HG03342 (cell line): ENCODE data around the gene PRKD3.
"Not testable (repeated sequence)": the region's sequence is repeated elsewhere in the genome, so short reads cannot be mapped to it uniquely, and the experiment has no call there.

Experiments used
- ATAC-seq: cut with Tn5 transposase; IDR thresholded peaks from one replicate; pipeline ENCODE4 v1.9.1; 2021; ENCODE audit warnings: mild to moderate bottlenecking, moderate library complexity; ENCODE audit not compliant: unreplicated experiment

Gene PRKD3

GRCh38 chr2:37317746-37318145 lies 6.9 kb downstream of the PRKD3 start:
- ATAC-seq = no peak

GRCh38 chr2:37316181-37316580 lies 8.5 kb downstream of the PRKD3 start:
- ATAC-seq = no peak

- no peak for ATAC-seq
These were observed 9.3 kb downstream of the PRKD3 start for GRCh38 chr2:37315364-37315763.

DNA sequence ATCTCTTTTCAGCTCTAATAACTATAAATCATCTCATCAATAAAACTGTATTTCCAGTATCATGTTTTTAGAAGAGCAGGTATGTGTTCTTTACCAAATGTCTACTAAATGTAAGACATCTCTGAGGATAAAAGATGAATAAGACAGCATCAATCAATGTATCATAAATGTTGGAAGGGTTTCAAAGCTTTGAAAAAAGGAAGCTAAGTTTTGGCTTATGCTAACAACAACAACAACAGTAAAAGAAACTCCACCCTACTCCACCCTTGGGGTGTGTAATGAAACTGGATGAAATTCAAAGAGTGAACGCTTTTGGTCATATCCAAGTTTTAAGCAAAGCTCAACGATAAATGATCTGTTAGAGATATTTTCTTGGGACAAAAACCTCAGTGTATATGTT lies 17.1 kb downstream of the PRKD3 start:
- ATAC-seq = no peak

- no peak for ATAC-seq
These were observed 18.6 kb downstream of the PRKD3 start for GRCh38 chr2:37306024-37306423.

DNA sequence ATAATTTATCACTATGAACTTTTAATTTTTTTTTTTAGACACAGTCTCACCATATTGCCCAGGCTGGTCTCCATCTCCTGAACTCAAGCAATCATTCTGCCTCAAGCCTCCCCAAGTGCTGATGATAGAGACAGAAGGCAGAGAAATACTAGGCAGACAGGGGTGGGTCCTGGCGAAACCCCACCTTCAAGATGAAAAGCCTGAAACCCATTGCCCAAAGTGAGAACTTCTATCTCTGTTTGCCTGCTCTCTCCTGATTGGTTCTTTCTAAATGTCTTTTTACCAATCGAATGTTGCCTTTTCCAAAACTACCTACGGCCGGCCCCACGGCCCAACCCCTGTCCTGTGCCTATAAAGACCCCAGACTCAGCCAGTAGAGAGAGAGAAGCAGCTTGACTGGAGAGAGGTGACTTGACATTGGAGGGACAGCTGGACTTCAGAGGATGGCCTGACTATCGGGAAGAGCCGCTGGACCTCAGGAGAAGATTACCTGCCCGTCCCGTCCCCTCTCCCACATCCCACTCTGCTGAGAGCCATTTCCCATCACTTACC lies 21.9 kb downstream of the PRKD3 start:
- no peak for ATAC-seq

DNA sequence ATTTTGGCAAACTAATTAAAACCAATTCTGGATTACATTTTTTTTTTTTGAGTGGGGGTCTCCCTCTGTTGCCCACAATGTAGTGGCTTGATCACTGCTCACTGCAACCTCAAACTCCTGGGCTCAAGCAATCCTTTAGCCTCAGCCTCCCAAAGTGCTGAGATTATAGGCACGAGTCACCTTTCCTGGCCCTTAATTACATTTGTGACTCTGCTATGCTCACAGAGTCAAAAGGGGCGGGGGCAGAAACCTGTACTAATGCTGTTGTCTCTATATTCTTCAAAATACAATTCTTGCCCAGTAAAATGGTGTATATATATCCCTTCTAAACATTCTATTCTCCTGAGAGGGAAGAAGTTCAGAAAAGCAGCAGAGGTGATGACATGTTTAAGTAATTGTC lies 23.2 kb downstream of the PRKD3 start:
- no peak for ATAC-seq

DNA sequence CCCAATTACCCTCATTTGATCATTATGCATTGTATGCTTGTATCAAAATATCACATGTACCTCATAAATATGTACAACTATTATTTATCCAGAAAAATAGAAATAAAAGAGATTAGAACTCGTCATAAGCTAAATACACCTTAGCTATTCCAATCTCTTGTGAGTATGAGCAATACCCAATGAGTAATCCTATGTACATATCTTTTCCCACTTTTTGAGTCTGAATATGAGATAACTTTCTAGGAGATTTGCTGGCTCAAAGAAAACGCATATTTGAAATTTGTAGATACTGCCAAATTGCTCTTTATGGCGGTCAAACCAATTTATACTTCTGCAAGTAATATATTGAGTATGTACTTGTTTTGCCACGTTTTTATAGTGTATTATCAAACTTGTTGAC lies 24.1 kb downstream of the PRKD3 start:
- no peak for ATAC-seq

- ATAC-seq = no peak
These were observed 24.5 kb downstream of the PRKD3 start for GRCh38 chr2:37300146-37300545.

GRCh38 chr2:37297632-37298031 lies 27.0 kb downstream of the PRKD3 start:
- no peak for ATAC-seq

GRCh38 chr2:37295469-37296073 lies 29.1 kb downstream of the PRKD3 start:
- ATAC-seq = no peak

DNA sequence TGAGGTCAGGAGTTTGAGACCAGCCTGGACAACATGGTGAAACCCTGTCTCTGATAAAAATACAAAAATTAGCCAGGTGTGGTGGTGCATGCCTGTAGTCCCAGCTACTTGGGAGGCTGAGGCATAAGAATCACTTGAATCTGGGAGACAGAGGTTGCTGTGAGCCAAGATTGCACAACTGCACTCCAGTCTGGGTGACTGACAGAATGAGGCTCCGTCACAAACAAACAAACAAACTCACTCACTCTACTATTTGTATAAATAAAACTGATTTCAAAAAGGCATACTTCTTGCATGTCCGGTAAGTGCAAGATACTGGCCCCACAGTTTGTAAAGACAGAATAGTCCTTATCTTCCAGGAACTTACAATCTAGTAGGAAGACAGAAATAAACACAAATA lies 29.8 kb downstream of the PRKD3 start:
- ATAC-seq = not testable (repeated sequence)

DNA sequence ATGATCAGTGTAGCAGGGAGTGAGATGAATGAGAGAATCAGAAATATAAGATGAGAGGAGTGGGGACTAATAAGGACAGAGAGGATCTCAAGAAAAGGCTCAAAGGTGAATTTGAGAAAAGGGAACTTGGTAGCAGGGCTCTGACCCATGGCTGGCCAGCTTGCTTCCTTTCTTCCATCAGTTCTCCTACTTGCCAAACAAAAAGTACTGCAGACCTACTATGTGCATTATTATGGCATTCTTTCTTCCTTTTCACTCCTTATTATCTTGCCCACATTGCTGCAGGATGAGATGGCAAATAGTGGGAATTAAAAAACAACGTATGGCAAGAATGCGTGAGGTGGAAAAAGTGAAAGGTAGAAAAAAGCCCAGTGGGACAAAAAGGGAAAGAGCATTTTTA lies 33.0 kb downstream of the PRKD3 start:
- no peak for ATAC-seq

GRCh38 chr2:37287966-37288365 lies 36.7 kb downstream of the PRKD3 start:
- ATAC-seq = no peak

- ATAC-seq = no peak
These were observed 40.3 kb downstream of the PRKD3 start for GRCh38 chr2:37284381-37284780.

GRCh38 chr2:37283207-37283606 lies 41.4 kb downstream of the PRKD3 start:
- no peak for ATAC-seq

GRCh38 chr2:37282746-37283145 lies 41.9 kb downstream of the PRKD3 start:
- ATAC-seq = no peak

GRCh38 chr2:37281916-37282315 lies 42.7 kb downstream of the PRKD3 start:
- no peak for ATAC-seq

GRCh38 chr2:37276291-37276690 lies 48.3 kb downstream of the PRKD3 start:
- no peak for ATAC-seq
